Activated CD8-positive, alpha-beta T cell treated with anti-CD3 and anti-CD28 coated beads, Interleukin-2, amount 10 ng/mL, durations not matched to agents 7 days and 5 days (primary cell): ENCODE measurements around the gene NOS2. TPM values are rescaled to one million over a fixed set of nuclear protein-coding genes. Genes with fewer than 3 reads are reported as not detected.
"Not testable (repeated sequence)": the region's sequence is repeated elsewhere in the genome, so short reads cannot be mapped to it uniquely, and the experiment has no call there.

Source experiments
- ATAC-seq: fragments of 150-1000 bp; cut with Tn5 transposase; one replicate; pipeline ENCODE4 v1.10.0; 2021; ENCODE audit warnings: moderate library complexity
- CTCF ChIA-PET: fragments of 350-600 bp; sonication (Branson Sonifier 250); formaldehyde crosslinking; loops from one replicate; lab custom pipeline; 2021; ENCODE audit warnings: antibody characterized with exemption; lab: Charles Lee
- POLR2A ChIA-PET: fragments of 350-600 bp; sonication (Branson Sonifier 250); formaldehyde crosslinking; loops from one replicate; lab custom pipeline; 2021; ENCODE audit warnings: antibody characterized with exemption; lab: Charles Lee
- DNase-seq: peaks from one replicate; pipeline ENCODE4 v3.0.0-alpha.2; 2020
- H3K27ac Mint-ChIP-seq: one replicate; pipeline ENCODE4 v1.8.0; 2021; ENCODE audit warnings: mild to moderate bottlenecking, mixed read lengths
- H3K27me3 Mint-ChIP-seq: one replicate; pipeline ENCODE4 v1.8.0; 2021; ENCODE audit warnings: low read depth, mixed read lengths
- H3K36me3 Mint-ChIP-seq: one replicate; pipeline ENCODE4 v1.8.0; 2021; ENCODE audit warnings: low read depth, mixed read lengths
- H3K4me1 Mint-ChIP-seq: one replicate; pipeline ENCODE4 v1.8.0; 2021; ENCODE audit warnings: low read depth, mixed read lengths
- H3K4me3 Mint-ChIP-seq: one replicate; pipeline ENCODE4 v1.8.0; 2021; ENCODE audit warnings: mild to moderate bottlenecking, mixed read lengths
- H3K9me3 Mint-ChIP-seq: one replicate; pipeline ENCODE4 v1.8.0; 2022; ENCODE audit warnings: mixed read lengths; ENCODE audit not compliant: insufficient read depth
- total RNA-seq, 2 experiments: library from RNA; stranded (reverse); gene quantifications; one replicate each; pipeline ENCODE4 v1.2.3, GENCODE V29; 2021

Gene NOS2
- total RNA-seq, 2 experiments from 2014 or later: not detected

DNA sequence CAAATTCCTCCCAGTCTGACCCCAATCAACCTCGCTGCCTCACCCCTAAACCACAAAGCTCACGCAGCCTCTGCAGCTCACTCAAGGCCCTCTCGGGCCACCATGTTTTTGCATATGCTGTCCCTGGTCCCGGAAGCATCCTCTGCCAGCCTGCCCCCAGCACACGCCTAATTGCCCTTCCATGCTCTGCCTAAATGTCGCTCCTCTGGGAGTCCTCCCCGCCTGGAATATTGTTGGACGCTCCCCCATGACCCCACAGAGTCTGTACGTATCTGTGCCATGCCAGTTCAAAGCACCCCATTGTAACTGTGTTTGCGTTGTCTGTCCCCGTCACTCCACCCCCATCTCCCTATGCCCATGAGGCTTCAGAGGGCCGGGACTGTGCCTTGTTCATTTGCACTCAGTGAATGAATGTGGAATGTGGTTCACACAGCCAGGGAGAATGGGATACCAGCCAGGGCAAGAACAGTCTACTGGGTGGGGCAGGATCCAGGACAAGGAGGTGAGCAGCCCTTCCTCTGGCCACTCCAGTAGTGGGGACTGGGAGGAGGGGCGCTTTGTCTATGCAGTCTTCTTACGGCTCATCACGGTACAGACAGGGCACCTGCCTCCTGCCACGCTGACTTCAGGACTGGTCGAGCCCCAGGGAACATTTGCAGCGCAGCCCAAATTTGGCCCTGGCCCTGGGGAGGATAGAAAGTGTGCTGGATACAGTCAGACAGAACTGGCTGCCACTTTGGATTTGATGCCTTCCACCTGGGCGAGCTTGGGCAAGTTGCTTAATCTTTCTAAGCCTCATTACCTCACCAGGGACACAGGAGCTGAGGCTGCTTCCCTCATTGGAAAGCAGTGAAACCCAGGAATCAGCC is 48.5 kb downstream of the NOS2 start:
- ATAC-seq (no peak), DNase-seq (no peak)
- H3K4me1 Mint-ChIP-seq: no peaks in the 10 kb centered on the region
- POLR2A ChIA-PET: no interaction called here
- H3K4me3 Mint-ChIP-seq: no peak overlapping the region
- CTCF ChIA-PET: no interaction called here
- no peaks in the 10 kb centered on the region for H3K36me3 Mint-ChIP-seq
- H3K9me3 Mint-ChIP-seq: no peaks in the 10 kb centered on the region
- H3K27me3 Mint-ChIP-seq: no peaks in the 10 kb centered on the region
- no peak overlapping the region for H3K27ac Mint-ChIP-seq

DNA sequence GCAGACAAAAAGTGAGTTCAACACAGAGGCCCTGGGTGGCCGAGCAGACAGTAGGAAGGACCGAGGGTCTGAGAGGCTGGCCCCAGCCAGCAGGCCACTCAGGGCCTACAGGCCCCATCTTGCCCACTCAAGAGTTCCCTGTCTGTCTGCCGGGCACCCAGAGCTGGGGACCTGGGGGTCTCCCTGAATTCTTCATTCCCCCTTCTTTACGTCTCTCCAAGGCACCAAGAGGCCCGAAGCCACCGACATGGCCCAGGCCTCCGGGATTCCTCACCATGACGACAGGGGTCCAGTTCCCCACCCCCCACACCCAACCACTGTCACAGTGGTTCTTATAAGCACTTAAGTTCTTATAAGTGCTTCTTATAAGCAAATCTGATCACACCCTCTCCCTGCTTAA is 49.2 kb downstream of the NOS2 start:
- Mint-ChIP-seq H3K27me3 (no peaks in the 10 kb centered on the region), H3K27ac (no peak overlapping the region), H3K4me1 (no peaks in the 10 kb centered on the region), H3K36me3 (no peaks in the 10 kb centered on the region), H3K9me3 (no peaks in the 10 kb centered on the region), H3K4me3 (no peak overlapping the region)
- ChIA-PET CTCF (no interaction called here), POLR2A (no interaction called here)
- no peak for ATAC-seq
- no peak for DNase-seq

- H3K4me1 Mint-ChIP-seq, H3K4me3 Mint-ChIP-seq, H3K9me3 Mint-ChIP-seq, DNase-seq, CTCF ChIA-PET, H3K27ac Mint-ChIP-seq, ATAC-seq, H3K36me3 Mint-ChIP-seq, POLR2A ChIA-PET, H3K27me3 Mint-ChIP-seq: not testable (repeated sequence)
Observed at GRCh38 chr17:27749562-27750150, 50.7 kb downstream of the NOS2 start.

DNA sequence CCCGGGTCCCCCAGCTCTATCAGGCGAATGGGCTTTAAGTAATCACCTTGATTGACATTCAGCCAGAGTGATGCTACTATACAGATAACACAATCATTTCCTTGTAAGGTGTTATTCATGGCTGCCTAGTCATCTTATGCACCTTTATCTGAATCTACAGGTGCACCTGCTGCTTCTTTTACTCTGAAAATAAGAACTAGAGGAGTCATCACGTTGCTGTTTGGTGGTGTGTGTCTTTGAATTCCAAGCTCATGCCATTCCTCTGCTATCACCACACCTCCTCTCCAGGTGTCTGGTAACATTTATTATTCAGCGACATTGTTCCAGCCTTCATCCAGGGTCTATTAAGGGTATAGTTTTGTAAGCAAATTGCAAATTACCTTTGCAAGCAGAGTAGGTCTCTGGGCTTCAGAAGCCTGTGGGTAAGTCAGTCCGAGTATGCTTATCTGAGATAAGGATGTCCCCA is 51.9 kb downstream of the NOS2 start:
- CTCF ChIA-PET: no interaction called here
- H3K4me1 Mint-ChIP-seq: no peaks in the 10 kb centered on the region
- no peak for ATAC-seq
- DNase-seq: no peak
- H3K27me3 Mint-ChIP-seq: no peaks in the 10 kb centered on the region
- H3K9me3 Mint-ChIP-seq: no peaks in the 10 kb centered on the region
- POLR2A ChIA-PET: no interaction called here
- H3K4me3 Mint-ChIP-seq: no peak overlapping the region
- H3K27ac Mint-ChIP-seq: no peak overlapping the region
- no peaks in the 10 kb centered on the region for H3K36me3 Mint-ChIP-seq

DNA sequence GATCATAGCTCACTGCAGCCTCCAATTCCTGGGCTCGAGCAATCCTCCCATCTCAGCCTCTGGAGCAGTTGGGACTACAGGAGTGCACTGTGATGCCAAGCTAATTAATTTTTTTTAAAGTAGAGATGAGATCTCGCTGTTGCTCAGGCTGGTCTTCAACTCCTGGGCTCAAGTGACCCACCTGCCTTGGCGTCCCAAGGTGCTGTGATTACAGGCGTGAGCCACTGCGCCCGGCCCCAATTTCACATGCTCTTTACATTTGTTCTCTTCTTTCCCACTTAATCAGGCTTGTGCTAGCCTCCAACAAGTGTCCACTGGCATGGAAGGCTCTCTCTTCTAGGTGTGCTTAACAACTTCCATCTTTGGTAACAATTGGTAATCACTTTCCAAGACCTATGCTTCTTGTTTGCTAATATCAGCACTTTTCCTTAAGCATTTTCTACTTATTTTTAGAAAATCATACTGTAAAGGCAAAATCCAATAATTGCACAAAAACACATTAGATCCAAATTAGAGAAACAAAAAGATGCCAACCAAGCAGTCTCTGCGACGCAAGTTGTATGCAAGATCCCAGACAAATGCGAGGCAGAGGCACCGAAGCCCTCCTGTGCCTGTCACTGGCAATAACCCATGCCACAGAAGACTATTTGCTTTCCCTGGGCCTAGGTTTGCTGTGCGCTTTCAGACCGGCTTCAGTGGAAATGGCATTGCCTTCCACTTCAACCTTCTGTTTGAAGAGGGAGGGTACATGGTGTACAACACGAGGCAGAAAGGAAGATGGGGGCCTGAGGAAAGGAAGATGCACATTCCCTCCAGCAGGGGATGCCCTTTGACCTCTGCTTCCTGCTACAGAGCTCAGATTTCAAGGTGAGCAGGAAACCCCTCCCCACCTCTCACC is 52.6 kb downstream of the NOS2 start:
- DNase-seq (no peak), ATAC-seq (no peak)
- Mint-ChIP-seq H3K4me3 (no peak overlapping the region), H3K36me3 (no peaks in the 10 kb centered on the region), H3K9me3 (no peaks in the 10 kb centered on the region), H3K27ac (no peak overlapping the region), H3K4me1 (no peaks in the 10 kb centered on the region), H3K27me3 (no peaks in the 10 kb centered on the region)
- ChIA-PET CTCF (no interaction called here), POLR2A (no interaction called here)

GRCh38 chr17:27746881-27747280 is 53.4 kb downstream of the NOS2 start:
- no peaks in the 10 kb centered on the region for H3K36me3 Mint-ChIP-seq
- no peak for DNase-seq
- no peak overlapping the region for H3K4me3 Mint-ChIP-seq
- no peaks in the 10 kb centered on the region for H3K9me3 Mint-ChIP-seq
- H3K27me3 Mint-ChIP-seq: no peaks in the 10 kb centered on the region
- CTCF ChIA-PET: no interaction called here
- no peak for ATAC-seq
- H3K4me1 Mint-ChIP-seq: no peaks in the 10 kb centered on the region
- POLR2A ChIA-PET: no interaction called here
- no peak overlapping the region for H3K27ac Mint-ChIP-seq

- H3K27ac Mint-ChIP-seq, H3K36me3 Mint-ChIP-seq, H3K4me3 Mint-ChIP-seq, H3K4me1 Mint-ChIP-seq, DNase-seq, CTCF ChIA-PET, POLR2A ChIA-PET, H3K27me3 Mint-ChIP-seq, H3K9me3 Mint-ChIP-seq, ATAC-seq: not testable (repeated sequence)
Observed at GRCh38 chr17:27746320-27746719, 54.0 kb downstream of the NOS2 start.

DNA sequence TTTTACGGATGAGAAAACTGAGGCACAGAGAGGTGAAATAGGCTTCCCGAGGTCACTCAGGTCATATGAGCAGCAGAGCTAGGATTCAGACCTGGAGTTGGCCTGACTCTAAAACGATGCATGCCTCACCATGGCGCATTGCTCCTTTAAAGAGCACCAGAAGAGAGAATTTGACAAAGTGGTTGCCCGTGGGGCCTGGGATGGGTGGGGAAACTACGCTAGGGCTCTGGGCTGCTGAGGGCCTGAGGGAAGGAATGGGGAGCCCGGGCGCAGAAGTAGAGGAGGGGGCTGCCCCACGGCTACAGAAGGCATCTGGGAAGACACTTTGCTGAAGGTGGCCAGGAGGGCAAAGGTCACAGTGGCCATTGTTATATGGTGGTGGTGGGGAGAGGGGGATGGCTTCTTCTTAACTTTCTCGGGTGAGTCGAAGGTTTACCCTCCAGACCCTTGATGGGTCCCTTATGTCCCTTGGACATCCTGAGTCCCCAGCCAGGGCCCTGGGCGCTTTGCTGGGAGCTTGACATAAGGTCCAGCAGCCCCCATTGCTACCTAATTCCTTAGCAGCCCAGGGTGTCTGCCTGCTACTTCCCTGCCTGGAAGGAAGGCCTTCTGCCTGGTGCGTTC is 55.0 kb downstream of the NOS2 start:
- H3K27ac Mint-ChIP-seq, ATAC-seq, CTCF ChIA-PET, H3K9me3 Mint-ChIP-seq, POLR2A ChIA-PET, DNase-seq, H3K27me3 Mint-ChIP-seq, H3K4me3 Mint-ChIP-seq, H3K36me3 Mint-ChIP-seq, H3K4me1 Mint-ChIP-seq: not testable (repeated sequence)

GRCh38 chr17:27743281-27743885 is 56.9 kb downstream of the NOS2 start:
- CTCF ChIA-PET: no interaction called here
- POLR2A ChIA-PET: no interaction called here
- Mint-ChIP-seq H3K4me3 (no peak overlapping the region), H3K4me1 (no peaks in the 10 kb centered on the region), H3K27me3 (no peaks in the 10 kb centered on the region), H3K36me3 (no peaks in the 10 kb centered on the region), H3K9me3 (no peaks in the 10 kb centered on the region), H3K27ac (no peak overlapping the region)
- ATAC-seq (no peak), DNase-seq (no peak)

- Mint-ChIP-seq H3K9me3 (no peaks in the 10 kb centered on the region), H3K4me3 (no peak overlapping the region), H3K36me3 (no peaks in the 10 kb centered on the region), H3K27me3 (peaks cover 5% of the 10 kb centered on the region), H3K4me1 (no peaks in the 10 kb centered on the region), H3K27ac (no peak overlapping the region)
- ATAC-seq: no peak
- no peak for DNase-seq
- POLR2A ChIA-PET: no interaction called here
- CTCF ChIA-PET: interaction anchor here (1.0 kb wide), 1 partner anchor 138 kb away, joined by 3 read pairs; no protein-coding TSS in a partner anchor
Observed at GRCh38 chr17:27741971-27742575, 58.3 kb downstream of the NOS2 start.

GRCh38 chr17:27741361-27741861 is 58.9 kb downstream of the NOS2 start:
- Mint-ChIP-seq H3K27me3 (peaks cover 5% of the 10 kb centered on the region), H3K4me3 (no peak overlapping the region), H3K27ac (no peak overlapping the region), H3K36me3 (no peaks in the 10 kb centered on the region), H3K4me1 (no peaks in the 10 kb centered on the region), H3K9me3 (no peaks in the 10 kb centered on the region)
- POLR2A ChIA-PET: no interaction called here
- ATAC-seq (no peak), DNase-seq (no peak)
- CTCF ChIA-PET: no interaction called here
